ENCODE measurements around the gene CSRP1. TPM values are rescaled to one million over a fixed set of nuclear protein-coding genes. Genes with fewer than 3 reads are reported as not detected.
A peak's percentile ranks its signal among the peaks of the same experiment; 100 is the strongest.

CSRP1 gene
- total RNA-seq, 4 donors from 2014 or later = 548 to 1,751 (median 1,444) TPM

DNA sequence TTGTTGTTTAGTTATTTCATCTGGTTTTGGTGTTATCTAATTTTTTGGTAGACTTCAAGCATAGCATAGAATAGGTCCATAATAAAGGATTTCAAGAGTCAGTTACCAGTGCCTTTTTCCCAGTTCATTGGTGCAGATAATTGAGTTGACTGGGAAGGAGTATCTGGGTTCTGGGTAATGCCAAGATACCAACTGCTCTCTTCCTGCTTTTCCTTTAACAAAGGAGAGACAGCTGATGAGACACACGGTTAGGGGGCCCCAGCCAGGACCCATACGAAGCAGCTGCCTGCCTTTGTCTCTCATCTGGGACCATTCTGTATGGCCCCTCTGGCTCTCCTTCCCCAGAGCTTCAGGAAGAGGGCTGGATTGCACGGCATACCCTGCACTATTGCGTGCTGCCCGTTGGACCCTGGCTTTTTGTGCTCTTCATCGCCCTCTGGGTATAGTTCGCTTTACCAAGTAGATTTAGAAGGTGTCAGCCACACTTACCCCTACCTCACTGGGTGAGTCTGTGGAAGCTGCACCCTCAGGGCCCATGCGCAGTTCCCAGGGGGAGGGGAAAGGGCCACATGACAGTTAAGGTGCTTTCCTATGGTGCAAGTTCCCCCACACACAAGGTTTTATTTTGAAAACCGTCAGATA lies 39.0 kb upstream of the CSRP1 start:
- Histone ChIP-seq H3K36me3 (no peaks in the 10 kb centered on the region), H3K27ac (peak overlapping the region in 1 of 4 donors; percentile 13), H3K27me3 (no peaks in the 10 kb centered on the region), H3K9me3 (no peaks in the 10 kb centered on the region), H3K4me1 (peaks cover 0 to 36% (median 14%) of the 10 kb centered on the region in 4 donors), H3K4me3 (no peak overlapping the region)
- TF ChIP-seq, protein P1, sequence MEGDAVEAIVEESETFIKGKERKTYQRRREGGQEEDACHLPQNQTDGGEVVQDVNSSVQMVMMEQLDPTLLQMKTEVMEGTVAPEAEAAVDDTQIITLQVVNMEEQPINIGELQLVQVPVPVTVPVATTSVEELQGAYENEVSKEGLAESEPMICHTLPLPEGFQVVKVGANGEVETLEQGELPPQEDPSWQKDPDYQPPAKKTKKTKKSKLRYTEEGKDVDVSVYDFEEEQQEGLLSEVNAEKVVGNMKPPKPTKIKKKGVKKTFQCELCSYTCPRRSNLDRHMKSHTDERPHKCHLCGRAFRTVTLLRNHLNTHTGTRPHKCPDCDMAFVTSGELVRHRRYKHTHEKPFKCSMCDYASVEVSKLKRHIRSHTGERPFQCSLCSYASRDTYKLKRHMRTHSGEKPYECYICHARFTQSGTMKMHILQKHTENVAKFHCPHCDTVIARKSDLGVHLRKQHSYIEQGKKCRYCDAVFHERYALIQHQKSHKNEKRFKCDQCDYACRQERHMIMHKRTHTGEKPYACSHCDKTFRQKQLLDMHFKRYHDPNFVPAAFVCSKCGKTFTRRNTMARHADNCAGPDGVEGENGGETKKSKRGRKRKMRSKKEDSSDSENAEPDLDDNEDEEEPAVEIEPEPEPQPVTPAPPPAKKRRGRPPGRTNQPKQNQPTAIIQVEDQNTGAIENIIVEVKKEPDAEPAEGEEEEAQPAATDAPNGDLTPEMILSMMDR (IDR thresholded peaks at IDR 0.05) = no peak
- TF ChIP-seq EP300 (IDR thresholded peaks at IDR 0.05) (no peak), POLR2A (IDR thresholded peaks at IDR 0.05) (no peak)
- 47 to 53% methylated on average over 9 of the region's 9 CpGs for WGBS, 2 donors
- DNase-seq (ENCODE audit: low spot score in 2 of 2) = no peak

- Histone ChIP-seq H3K4me3 (no peak overlapping the region), H3K4me1 (peaks cover 0 to 40% (median 16%) of the 10 kb centered on the region in 4 donors), H3K9me3 (no peaks in the 10 kb centered on the region), H3K27ac (peak overlapping the region in 1 of 4 donors; percentile 96), H3K36me3 (no peaks in the 10 kb centered on the region), H3K27me3 (no peaks in the 10 kb centered on the region)
- no peak for DNase-seq (ENCODE audit: low spot score in 2 of 2)
- TF ChIP-seq, protein P1 (IDR thresholded peaks at IDR 0.05) = no peak
- TF ChIP-seq EP300 (IDR thresholded peaks at IDR 0.05) (no peak), POLR2A (IDR thresholded peaks at IDR 0.05) (no peak)
- 95 to 96% methylated on average over 3 of the region's 3 CpGs for WGBS, 2 donors
These were observed 37.8 kb upstream of the CSRP1 start for GRCh38 chr1:201544710-201545109.

GRCh38 chr1:201543871-201544642 lies 37.1 kb upstream of the CSRP1 start:
- peaks cover 0 to 44% (median 16%) of the 10 kb centered on the region in 4 donors for H3K4me1 ChIP-seq
- WGBS, 2 donors = 68 to 76% methylated on average over 7 of the region's 7 CpGs
- no peak for DNase-seq (ENCODE audit: low spot score in 2 of 2)
- TF ChIP-seq, protein P1 (IDR thresholded peaks at IDR 0.05) = no peak
- TF ChIP-seq EP300 (IDR thresholded peaks at IDR 0.05) = no peak
- TF ChIP-seq POLR2A (IDR thresholded peaks at IDR 0.05) = no peak
- no peaks in the 10 kb centered on the region for H3K9me3 ChIP-seq
- no peak overlapping the region for H3K4me3 ChIP-seq
- H3K36me3 ChIP-seq = no peaks in the 10 kb centered on the region
- H3K27me3 ChIP-seq = no peaks in the 10 kb centered on the region
- peak overlapping the region in 2 of 4 donors; percentile 18 to 96 for H3K27ac ChIP-seq

DNA sequence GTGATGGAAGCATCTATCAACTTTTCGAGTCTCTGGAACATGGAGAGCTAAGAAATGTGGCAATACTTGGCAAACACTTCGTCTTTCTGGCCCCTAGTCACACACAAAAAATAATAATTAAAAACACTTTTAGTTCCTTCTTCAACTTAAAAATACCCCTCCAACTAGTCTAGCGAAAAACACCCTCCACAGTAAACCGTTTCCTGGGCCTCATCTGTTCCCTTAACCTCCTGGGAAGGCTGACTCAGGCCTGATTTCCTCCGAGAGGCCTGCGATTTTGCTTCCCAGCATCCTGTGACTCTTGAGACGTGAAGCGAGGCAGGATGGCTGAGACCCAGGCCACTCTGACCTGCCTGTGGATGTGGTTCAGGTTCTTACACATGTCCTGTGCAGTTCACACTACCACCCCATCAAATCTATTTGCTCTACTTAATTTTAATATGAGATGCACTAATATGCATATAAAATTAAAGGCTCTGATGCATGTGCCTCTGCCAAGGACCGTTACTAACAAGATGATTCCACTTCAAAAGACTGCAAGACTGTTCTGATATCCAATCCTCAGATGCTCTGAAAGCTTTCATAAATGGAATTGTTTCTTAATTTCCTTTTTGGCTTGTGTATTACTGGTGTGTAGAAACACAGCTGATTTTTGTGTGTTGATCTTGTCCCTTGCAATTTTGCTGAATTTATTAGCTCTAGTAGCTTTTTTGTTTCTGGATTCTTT lies 35.5 kb upstream of the CSRP1 start:
- Histone ChIP-seq H3K4me3 (no peak overlapping the region), H3K27me3 (no peaks in the 10 kb centered on the region), H3K36me3 (no peaks in the 10 kb centered on the region), H3K9me3 (no peaks in the 10 kb centered on the region), H3K4me1 (peaks cover 0 to 59% (median 24%) of the 10 kb centered on the region in 4 donors), H3K27ac (peak overlapping the region in 3 of 4 donors; percentile 44 to 96 (median 93))
- TF ChIP-seq EP300 (IDR thresholded peaks at IDR 0.05) (peak; percentile 11 to 52), POLR2A (IDR thresholded peaks at IDR 0.05) (no peak)
- TF ChIP-seq, protein P1 (IDR thresholded peaks at IDR 0.05) = no peak
- no peak for DNase-seq (ENCODE audit: low spot score in 2 of 2)
- 59 to 65% methylated on average over 9 of the region's 9 CpGs for WGBS, 2 donors

Measured in tibial nerve (tissue), 4 donors.